ENCODE measurements around the gene TFAP2C.
A peak's percentile ranks its signal among the peaks of the same experiment; 100 is the strongest.

TFAP2C gene

DNA sequence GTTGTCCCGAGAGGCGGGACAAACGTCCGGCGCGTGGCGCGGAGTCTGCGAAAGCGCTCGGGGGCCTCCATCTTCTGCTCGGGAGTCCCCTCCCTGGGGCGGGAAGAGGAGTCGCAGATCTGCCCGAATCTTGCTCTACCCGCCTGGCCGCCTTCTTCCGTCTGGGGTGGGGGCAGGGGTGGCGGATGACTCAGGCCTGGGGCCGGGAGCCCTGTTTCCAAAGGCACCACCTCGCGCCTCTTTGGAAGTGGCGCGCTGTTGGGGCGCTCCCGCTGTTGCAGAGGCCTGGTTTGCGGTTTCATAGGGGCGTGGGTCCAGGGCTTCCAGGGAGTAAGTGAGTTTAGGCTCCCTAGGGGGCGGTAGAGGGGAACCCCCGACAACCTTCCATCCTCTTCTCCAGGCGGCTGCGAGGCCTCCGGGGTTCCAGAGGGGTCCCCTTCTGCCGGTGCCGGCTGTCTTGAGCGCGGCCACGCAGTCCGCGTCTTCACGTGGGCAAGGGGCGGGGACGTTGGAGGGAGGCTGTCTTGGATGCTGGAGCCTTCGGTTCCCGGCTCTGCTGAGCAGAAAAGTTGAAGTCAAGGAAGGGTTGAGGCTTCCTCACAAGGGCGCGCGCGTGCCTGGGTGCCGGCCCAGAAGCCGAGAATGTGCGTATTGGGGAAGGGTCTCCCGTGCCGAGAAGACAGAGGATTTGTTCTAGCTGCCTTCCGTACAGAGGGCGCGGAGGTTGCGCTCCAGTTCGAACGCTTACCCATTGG, 2.6 kb upstream of the TFAP2C start:
- no peak for DNase-seq
- Mint-ChIP-seq H3K9me3 (no peaks in the 10 kb centered on the region), H3K36me3 (no peaks in the 10 kb centered on the region), H3K27me3 (peaks cover 51 to 91% of the 10 kb centered on the region in 2 donors), H3K4me3 (no peak overlapping the region), H3K27ac (peak overlapping the region; percentile 81), H3K4me1 (peaks cover 10 to 23% of the 10 kb centered on the region in 2 donors)
- ATAC-seq (replicated peaks) = no peak

DNA sequence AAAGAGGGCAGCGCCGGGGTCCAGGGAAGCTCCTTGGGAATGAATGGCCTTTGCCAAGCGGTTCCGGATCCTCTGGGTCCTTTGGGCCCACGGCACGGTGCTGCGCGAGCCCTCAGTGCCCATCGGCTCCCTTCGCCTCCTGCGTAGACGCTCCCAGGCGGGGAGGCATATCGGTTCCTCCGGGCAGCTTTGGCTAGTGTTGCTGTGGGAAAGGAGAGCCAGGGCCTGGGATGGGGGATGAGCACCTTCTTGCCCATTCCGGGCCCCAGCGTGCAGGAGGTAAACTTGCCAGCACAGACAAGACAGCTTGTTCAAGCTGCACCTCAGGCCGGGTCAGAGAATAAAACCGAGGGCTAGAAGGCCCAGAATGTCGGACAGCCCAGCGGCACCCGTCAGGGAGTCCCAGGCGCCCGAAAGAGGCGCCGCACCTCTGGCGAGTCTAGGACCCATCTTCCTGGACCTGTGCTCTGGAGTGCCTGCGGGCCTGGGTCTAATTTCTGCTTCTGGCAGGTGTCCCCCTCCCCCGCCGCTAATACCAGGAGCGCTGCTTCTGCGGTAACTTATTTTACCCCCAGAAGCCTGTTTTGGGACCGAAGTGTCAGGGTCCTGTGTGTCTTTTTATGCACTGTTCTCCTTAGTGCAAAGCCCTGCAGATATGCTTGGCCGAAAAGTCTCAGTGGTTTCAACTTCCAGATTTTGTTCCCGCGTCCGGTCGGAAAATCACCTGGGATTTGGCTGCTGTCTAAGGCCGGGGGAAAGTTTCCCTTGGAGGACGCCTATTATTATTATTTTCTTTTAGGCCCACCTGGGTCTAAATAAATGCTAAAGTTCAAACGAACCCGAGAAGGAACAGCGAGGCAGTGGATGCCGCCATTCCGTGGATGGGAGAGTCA, 1.7 kb upstream of the TFAP2C start:
- peak overlapping the region in 1 of 2 donors; percentile 19 for H3K4me3 Mint-ChIP-seq
- ATAC-seq (replicated peaks) (no peak), DNase-seq (no peak)
- H3K27ac Mint-ChIP-seq = peak overlapping the region; percentile 81
- H3K27me3 Mint-ChIP-seq = peaks cover 55 to 91% of the 10 kb centered on the region in 2 donors
- H3K9me3 Mint-ChIP-seq = no peaks in the 10 kb centered on the region
- H3K36me3 Mint-ChIP-seq = no peaks in the 10 kb centered on the region
- peaks cover 12 to 23% of the 10 kb centered on the region in 2 donors for H3K4me1 Mint-ChIP-seq

DNA sequence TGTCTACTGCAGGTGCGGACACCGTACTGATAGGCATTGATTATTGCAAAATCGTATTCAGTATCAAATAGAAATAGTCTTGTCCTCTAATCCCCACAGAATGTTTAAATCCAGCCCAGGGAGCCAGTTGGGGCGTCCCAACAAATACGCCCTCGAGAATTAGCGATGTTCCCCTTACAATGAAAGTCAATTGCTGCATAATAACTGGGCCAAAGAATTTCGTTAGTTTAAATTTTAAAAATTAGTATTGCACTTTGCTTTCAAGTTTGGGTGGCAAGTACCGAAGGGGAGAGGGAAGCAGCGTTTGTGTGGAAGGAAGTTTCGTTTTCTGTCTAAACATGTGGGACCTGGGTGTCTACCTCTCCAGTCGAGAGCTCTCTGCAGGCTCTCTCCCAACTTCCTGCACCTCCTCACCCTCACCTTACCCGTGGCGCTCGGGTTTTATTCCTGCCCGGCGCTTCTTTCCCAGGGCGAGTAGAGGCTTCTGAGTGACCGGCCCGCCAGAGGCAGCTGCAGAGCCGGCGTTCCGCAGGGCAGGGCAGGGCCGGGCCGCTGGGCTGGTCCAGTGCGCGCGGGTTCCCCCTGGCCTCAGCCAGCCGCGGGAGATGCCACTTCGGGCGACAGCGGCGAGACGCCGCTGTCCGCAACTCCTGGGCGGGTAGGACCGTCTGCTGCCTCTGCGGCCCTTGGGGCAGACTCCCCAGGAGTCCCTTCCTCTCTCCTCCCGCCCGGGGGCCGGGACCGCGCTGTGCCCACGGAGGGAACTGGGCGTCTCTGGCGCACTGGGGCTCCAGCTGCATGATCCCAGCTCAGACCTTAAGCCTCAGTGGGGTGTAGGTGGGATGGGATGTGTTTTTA, 862 bp upstream of the TFAP2C start:
- H3K4me1 Mint-ChIP-seq = peaks cover 12 to 23% of the 10 kb centered on the region in 2 donors
- H3K27me3 Mint-ChIP-seq = peaks cover 56 to 91% of the 10 kb centered on the region in 2 donors
- H3K27ac Mint-ChIP-seq = peak overlapping the region; percentile 73
- H3K36me3 Mint-ChIP-seq = no peaks in the 10 kb centered on the region
- peak overlapping the region; percentile 46 to 61 for H3K4me3 Mint-ChIP-seq
- peak in 1 of 2 donors; percentile 23 for ATAC-seq (replicated peaks)
- DNase-seq = peak; percentile 4
- H3K9me3 Mint-ChIP-seq = no peaks in the 10 kb centered on the region

DNA sequence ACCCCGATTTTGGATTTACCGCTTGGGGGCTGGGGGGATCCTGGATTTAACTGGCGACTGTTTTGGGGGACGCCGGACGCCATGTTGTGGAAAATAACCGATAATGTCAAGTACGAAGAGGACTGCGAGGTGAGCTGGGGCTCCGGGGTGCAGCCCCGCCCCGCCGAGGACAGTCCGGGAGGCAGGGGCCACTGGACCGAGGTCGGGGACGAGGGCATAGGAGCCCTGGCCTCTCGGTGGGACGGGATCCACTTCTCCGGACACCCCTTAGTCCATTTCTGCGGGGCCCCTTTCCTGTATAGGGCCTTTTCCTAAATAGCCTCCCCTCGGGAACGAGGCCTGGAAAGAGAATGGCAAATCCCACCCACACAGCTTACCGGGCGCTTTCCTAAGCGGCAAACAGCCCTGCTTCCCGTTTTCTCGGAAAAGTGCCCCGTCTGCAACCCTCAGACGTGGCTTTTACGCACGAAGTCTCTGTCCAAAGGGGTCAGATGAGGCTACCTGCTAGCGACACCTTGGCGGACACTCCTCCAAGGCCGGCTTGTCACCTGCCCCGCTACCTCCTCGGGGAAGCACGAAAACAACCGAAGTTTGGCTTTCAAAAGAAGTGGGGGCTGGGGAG, 469 bp downstream of the TFAP2C start:
- peaks cover 59 to 94% of the 10 kb centered on the region in 2 donors for H3K27me3 Mint-ChIP-seq
- peak overlapping the region; percentile 79 for H3K27ac Mint-ChIP-seq
- no peak for ATAC-seq (replicated peaks)
- H3K9me3 Mint-ChIP-seq = no peaks in the 10 kb centered on the region
- DNase-seq = no peak
- H3K4me1 Mint-ChIP-seq = peaks cover 14 to 23% of the 10 kb centered on the region in 2 donors
- H3K4me3 Mint-ChIP-seq = peak overlapping the region; percentile 61
- H3K36me3 Mint-ChIP-seq = no peaks in the 10 kb centered on the region

DNA sequence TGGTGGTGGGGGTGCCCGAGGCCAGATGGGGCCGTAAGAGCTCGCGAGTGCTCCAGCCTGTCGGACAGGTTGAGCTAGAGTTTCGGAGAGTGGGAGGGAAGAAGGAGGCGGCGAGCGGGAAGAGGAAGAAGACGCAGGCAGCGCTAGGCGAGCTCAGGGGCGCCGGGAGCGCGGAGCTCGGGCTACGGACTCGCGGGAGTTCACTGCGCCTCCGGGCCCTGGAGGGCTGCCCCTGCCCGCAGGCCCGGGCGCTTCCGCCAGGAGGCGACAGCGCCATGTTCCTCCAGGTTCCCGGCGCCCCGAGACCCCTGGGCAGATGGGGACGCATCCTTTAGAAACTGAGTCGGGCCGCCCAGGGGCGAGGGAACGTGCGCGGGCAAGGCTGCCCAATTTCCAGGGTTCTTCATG, 984 bp downstream of the TFAP2C start:
- H3K4me1 Mint-ChIP-seq = peaks cover 14 to 23% of the 10 kb centered on the region in 2 donors
- no peaks in the 10 kb centered on the region for H3K9me3 Mint-ChIP-seq
- ATAC-seq (replicated peaks) (peak in 1 of 2 donors; percentile 43), DNase-seq (no peak)
- H3K27ac Mint-ChIP-seq = peak overlapping the region; percentile 79
- no peaks in the 10 kb centered on the region for H3K36me3 Mint-ChIP-seq
- H3K27me3 Mint-ChIP-seq = peaks cover 55 to 94% of the 10 kb centered on the region in 2 donors
- peak overlapping the region; percentile 31 to 50 for H3K4me3 Mint-ChIP-seq

DNA sequence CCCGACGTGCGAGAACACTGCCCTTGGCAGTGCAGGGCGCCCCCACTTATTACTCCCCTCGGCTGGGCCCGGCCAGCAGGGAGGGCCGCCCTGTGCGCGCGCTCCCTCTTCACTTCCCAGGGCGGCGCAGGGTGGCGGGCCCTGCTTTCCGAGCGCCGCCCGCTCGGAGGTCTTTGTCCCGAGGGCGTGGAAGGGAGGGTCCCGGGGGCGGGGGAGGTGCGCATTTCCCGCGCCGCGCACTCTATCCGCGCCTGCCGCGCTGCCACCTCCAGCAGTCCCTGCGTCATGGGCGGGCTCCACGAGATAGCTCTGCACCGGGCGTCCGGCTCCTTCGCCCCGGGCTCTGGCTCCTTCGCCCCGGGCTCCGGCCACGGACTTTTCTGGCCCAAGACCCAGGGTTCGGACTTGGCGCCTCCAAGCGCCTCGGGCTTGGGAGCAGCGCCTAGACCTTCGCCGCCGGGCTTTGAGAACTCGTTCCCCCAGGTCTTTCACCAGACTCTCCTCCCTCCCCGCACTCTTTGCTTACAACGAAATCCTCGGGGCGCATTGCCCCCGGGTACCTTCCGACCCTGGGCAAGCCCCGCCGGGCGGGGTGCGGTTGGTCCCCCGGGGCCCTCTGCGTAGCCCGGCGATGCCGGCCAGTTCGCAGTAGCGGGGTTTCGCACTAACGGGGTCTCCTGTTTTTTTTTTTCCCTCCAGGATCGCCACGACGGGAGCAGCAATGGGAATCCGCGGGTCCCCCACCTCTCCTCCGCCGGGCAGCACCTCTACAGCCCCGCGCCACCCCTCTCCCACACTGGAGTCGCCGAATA, 1.6 kb downstream of the TFAP2C start:
- Mint-ChIP-seq H3K27ac (no peak overlapping the region), H3K36me3 (no peaks in the 10 kb centered on the region), H3K9me3 (no peaks in the 10 kb centered on the region), H3K4me1 (peaks cover 12 to 23% of the 10 kb centered on the region in 2 donors), H3K27me3 (peaks cover 49 to 89% of the 10 kb centered on the region in 2 donors), H3K4me3 (no peak overlapping the region)
- ATAC-seq (replicated peaks) = no peak
- no peak for DNase-seq

DNA sequence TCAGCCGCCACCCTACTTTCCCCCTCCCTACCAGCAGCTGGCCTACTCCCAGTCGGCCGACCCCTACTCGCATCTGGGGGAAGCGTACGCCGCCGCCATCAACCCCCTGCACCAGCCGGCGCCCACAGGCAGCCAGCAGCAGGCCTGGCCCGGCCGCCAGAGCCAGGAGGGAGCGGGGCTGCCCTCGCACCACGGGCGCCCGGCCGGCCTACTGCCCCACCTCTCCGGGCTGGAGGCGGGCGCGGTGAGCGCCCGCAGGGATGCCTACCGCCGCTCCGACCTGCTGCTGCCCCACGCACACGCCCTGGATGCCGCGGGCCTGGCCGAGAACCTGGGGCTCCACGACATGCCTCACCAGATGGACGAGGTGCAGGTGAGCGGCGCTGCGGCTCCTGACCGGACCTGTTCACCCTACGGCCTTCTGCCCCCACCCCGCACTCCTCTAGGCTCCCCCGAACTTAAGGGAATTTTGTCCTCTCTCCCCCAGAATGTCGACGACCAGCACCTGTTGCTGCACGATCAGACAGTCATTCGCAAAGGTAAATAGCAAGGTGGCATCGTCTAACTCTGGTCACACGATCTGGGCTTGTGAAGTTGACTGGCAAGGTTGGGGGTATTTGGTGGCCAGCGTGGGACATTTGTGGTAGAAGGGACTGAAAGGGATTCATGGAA, 2.3 kb downstream of the TFAP2C start:
- ATAC-seq (replicated peaks) (no peak), DNase-seq (no peak)
- peaks cover 12 to 23% of the 10 kb centered on the region in 2 donors for H3K4me1 Mint-ChIP-seq
- H3K36me3 Mint-ChIP-seq = no peaks in the 10 kb centered on the region
- H3K27me3 Mint-ChIP-seq = peaks cover 44 to 87% of the 10 kb centered on the region in 2 donors
- no peaks in the 10 kb centered on the region for H3K9me3 Mint-ChIP-seq
- peak overlapping the region; percentile 86 for H3K27ac Mint-ChIP-seq
- peak overlapping the region in 1 of 2 donors; percentile 41 for H3K4me3 Mint-ChIP-seq

DNA sequence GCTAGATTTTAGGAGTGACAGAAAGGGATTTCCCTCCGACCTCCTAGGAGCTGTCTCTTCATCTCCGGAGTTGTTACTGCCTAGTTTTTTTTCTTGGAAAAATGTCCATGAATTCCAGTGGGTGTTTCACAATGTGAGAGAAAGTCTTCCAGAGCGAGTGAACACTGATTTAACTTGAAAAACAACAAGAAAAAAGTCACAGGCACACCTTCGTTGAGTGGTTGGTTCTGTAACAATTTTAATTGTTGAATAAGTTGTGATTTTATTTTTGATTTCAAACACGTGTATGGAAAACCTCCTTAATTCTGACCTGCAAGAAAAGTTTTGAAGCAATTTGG, 2.9 kb downstream of the TFAP2C start:
- H3K4me3 Mint-ChIP-seq = peak overlapping the region in 1 of 2 donors; percentile 41
- no peaks in the 10 kb centered on the region for H3K36me3 Mint-ChIP-seq
- peaks cover 12 to 23% of the 10 kb centered on the region in 2 donors for H3K4me1 Mint-ChIP-seq
- no peaks in the 10 kb centered on the region for H3K9me3 Mint-ChIP-seq
- DNase-seq = no peak
- peaks cover 41 to 82% of the 10 kb centered on the region in 2 donors for H3K27me3 Mint-ChIP-seq
- no peak for ATAC-seq (replicated peaks)
- peak overlapping the region; percentile 86 for H3K27ac Mint-ChIP-seq

DNA sequence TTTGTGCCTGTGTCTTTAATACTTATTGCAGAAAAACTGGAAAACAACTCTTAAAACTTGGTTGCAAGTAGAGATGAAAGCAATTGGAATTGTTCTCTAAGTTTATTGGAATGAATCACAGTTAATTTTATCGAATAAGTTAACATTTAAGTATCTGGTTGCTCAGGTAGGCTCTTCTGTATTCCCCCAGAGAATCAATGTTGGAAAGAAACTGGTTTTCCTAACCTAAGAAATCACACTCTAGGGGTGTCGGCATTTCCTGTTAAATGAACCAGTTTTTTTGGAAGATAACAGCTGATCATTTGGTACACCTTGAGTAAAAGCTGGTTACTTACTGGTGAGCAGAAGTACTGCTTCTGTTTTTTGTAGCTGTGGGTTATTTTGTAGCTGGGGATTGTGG, 5.2 kb downstream of the TFAP2C start:
- Mint-ChIP-seq H3K27me3 (peaks cover 40 to 66% of the 10 kb centered on the region in 2 donors), H3K36me3 (no peaks in the 10 kb centered on the region), H3K27ac (no peak overlapping the region), H3K4me3 (no peak overlapping the region), H3K4me1 (peaks cover 6 to 7% of the 10 kb centered on the region in 2 donors), H3K9me3 (no peaks in the 10 kb centered on the region)
- DNase-seq = no peak
- ATAC-seq (replicated peaks) = no peak

DNA sequence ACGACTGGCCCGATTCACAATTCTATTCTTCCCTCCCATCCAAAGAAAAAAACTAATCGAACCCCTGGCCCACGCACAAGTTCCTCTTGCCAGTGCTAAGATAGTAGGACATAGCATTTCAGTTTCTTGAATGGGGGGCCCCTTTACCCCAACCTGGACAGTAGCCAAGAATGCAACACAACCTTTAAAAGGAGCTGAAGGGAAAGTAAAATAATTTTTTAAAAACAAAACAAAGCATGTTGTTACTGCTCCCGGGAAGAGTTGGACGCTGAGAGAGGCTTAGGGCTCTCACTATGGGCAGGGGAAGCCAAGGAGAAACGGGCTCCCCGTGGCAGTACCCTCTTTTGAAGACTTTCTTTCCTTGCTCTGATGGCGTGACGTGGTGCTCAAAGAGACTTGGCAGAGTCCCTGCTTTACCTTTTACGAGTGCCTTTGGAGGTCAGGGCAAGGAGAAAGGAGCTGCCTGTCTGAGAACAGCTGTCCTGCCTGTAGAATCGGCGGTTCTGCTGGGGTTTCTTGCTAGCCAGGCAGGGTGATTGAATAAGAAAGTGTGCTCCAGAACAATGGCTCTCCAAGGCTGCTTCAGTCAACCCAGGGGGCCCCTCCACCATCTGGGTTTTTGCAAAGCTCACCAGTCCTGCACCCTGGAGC, 5.8 kb downstream of the TFAP2C start:
- Mint-ChIP-seq H3K27ac (no peak overlapping the region), H3K4me1 (peaks cover 2 to 4% of the 10 kb centered on the region in 2 donors), H3K36me3 (no peaks in the 10 kb centered on the region), H3K27me3 (peaks cover 37 to 66% of the 10 kb centered on the region in 2 donors), H3K4me3 (no peak overlapping the region), H3K9me3 (no peaks in the 10 kb centered on the region)
- DNase-seq = no peak
- no peak for ATAC-seq (replicated peaks)

DNA sequence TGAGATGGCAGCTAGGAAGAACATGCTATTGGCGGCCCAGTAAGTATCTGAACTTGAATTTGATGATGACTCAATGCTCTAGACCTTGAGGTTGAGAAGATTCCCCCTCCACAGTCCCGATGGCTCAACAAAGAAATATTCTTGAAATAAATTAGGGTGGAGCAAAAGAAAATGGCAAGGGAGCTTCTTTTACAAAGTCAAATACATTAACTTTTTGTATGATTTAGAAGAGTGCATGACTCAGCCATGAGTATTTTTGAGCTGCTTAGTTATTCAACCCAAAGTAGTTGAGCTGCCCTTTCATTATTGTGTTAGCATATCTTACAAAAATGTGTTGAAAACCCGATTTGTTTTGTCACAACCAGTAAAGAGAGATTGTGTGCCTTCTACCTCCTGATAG, 7.6 kb downstream of the TFAP2C start:
- DNase-seq = no peak
- Mint-ChIP-seq H3K4me3 (no peak overlapping the region), H3K27ac (no peak overlapping the region), H3K27me3 (peaks cover 27 to 54% of the 10 kb centered on the region in 2 donors), H3K9me3 (no peaks in the 10 kb centered on the region), H3K36me3 (no peaks in the 10 kb centered on the region), H3K4me1 (peaks cover 0 to 2% of the 10 kb centered on the region in 2 donors)
- no peak for ATAC-seq (replicated peaks)

DNA sequence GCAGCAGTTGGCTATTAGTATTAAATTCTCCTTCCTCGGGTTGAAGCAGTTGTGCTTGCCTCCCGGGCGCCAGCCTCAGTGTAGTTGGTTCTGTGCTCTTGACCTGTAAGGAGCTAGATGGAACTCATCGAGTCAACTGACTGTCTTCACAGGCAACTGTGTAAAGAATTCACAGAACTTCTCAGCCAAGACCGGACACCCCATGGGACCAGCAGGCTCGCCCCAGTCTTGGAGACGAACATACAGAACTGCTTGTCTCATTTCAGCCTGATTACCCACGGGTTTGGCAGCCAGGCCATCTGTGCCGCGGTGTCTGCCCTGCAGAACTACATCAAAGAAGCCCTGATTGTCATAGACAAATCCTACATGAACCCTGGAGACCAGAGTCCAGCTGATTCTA, 8.5 kb downstream of the TFAP2C start:
- DNase-seq (no peak), ATAC-seq (replicated peaks) (no peak)
- Mint-ChIP-seq H3K9me3 (no peaks in the 10 kb centered on the region), H3K4me3 (no peak overlapping the region), H3K27ac (no peak overlapping the region), H3K4me1 (peaks cover 0 to 1% of the 10 kb centered on the region in 2 donors), H3K27me3 (peaks cover 25 to 54% of the 10 kb centered on the region in 2 donors), H3K36me3 (no peaks in the 10 kb centered on the region)
